Stimulated activated CD4-positive, alpha-beta T cell treated with anti-CD3 and anti-CD28 coated beads, TNF-alpha, amount 100 ng/mL, for 24 hours (primary cell): ENCODE measurements around the gene SLC2A13.
"Not testable (repeated sequence)": the region's sequence is repeated elsewhere in the genome, so short reads cannot be mapped to it uniquely, and the experiment has no call there.

ENCODE experiments used
- DNase-seq, 3 experiments: peaks; one replicate each; pipeline ENCODE4 v3.0.0-alpha.2; 2020; ENCODE audit warnings: low read depth in 3 of 3

Gene SLC2A13

GRCh38 chr12:40038619-40039018, 67.3 kb downstream of the SLC2A13 start:
- DNase-seq: no peak

GRCh38 chr12:40034712-40035111, 71.2 kb downstream of the SLC2A13 start:
- no peak for DNase-seq

- no peak for DNase-seq
Observed at GRCh38 chr12:40034156-40034555, 71.7 kb downstream of the SLC2A13 start.

- no peak for DNase-seq
Observed at GRCh38 chr12:40033242-40033630, 72.6 kb downstream of the SLC2A13 start.

GRCh38 chr12:40032433-40033241, 73.2 kb downstream of the SLC2A13 start:
- no peak for DNase-seq

- no peak for DNase-seq
Observed at GRCh38 chr12:40031965-40032364, 73.9 kb downstream of the SLC2A13 start.

GRCh38 chr12:40030970-40031369, 74.9 kb downstream of the SLC2A13 start:
- DNase-seq: not testable (repeated sequence)

GRCh38 chr12:40028296-40028695, 77.6 kb downstream of the SLC2A13 start:
- no peak for DNase-seq

- DNase-seq: no peak
Observed at GRCh38 chr12:40022850-40023249, 83.0 kb downstream of the SLC2A13 start.

GRCh38 chr12:40020261-40020691, 85.6 kb downstream of the SLC2A13 start:
- no peak for DNase-seq

GRCh38 chr12:40017488-40017887, 88.4 kb downstream of the SLC2A13 start:
- DNase-seq: no peak

GRCh38 chr12:40016980-40017379, 88.9 kb downstream of the SLC2A13 start:
- no peak for DNase-seq

- no peak for DNase-seq
Observed at GRCh38 chr12:40015881-40016280, 90.0 kb downstream of the SLC2A13 start.

GRCh38 chr12:40015345-40015744, 90.5 kb downstream of the SLC2A13 start:
- DNase-seq: no peak

- no peak for DNase-seq
Observed at GRCh38 chr12:40013847-40014246, 92.0 kb downstream of the SLC2A13 start.

- no peak for DNase-seq
Observed at GRCh38 chr12:40013292-40013691, 92.6 kb downstream of the SLC2A13 start.

- no peak for DNase-seq
Observed at GRCh38 chr12:40012711-40013110, 93.2 kb downstream of the SLC2A13 start.

GRCh38 chr12:40011775-40012129, 94.1 kb downstream of the SLC2A13 start:
- DNase-seq: no peak

GRCh38 chr12:40010899-40011774, 94.7 kb downstream of the SLC2A13 start:
- peak; percentile 13 to 35 (median 24) for DNase-seq

GRCh38 chr12:40002178-40003169, 103.4 kb downstream of the SLC2A13 start:
- DNase-seq: no peak

- no peak for DNase-seq
Observed at GRCh38 chr12:40001406-40001805, 104.5 kb downstream of the SLC2A13 start.

GRCh38 chr12:40000884-40001283, 105.0 kb downstream of the SLC2A13 start:
- no peak for DNase-seq
